Right kidney (tissue), 1 donor: ENCODE results near the gene CLSTN2.

Source experiments
- DNase-seq: peaks from one replicate; pipeline ENCODE4 v3.0.0-alpha.2; 2016

Gene CLSTN2

GRCh38 chr3:140428380-140428779 is 493.4 kb downstream of the CLSTN2 start:
- no peak for DNase-seq

- no peak for DNase-seq
Measured at GRCh38 chr3:140429791-140430190, 494.8 kb downstream of the CLSTN2 start.

GRCh38 chr3:140430494-140430893 is 495.5 kb downstream of the CLSTN2 start:
- no peak for DNase-seq

GRCh38 chr3:140432229-140432669 is 497.3 kb downstream of the CLSTN2 start:
- peak; percentile 12 for DNase-seq

- DNase-seq, result no peak
Measured at GRCh38 chr3:140433431-140433830, 498.4 kb downstream of the CLSTN2 start.

GRCh38 chr3:140434261-140434905 is 499.4 kb downstream of the CLSTN2 start:
- DNase-seq, result no peak

- no peak for DNase-seq
Measured at GRCh38 chr3:140436421-140436820, 501.4 kb downstream of the CLSTN2 start.

GRCh38 chr3:140438736-140439470 is 503.9 kb downstream of the CLSTN2 start:
- DNase-seq, result no peak

- DNase-seq, result no peak
Measured at GRCh38 chr3:140439527-140439926, 504.5 kb downstream of the CLSTN2 start.

GRCh38 chr3:140440446-140440845 is 505.5 kb downstream of the CLSTN2 start:
- DNase-seq, result no peak

GRCh38 chr3:140441006-140441405 is 506.0 kb downstream of the CLSTN2 start:
- DNase-seq, result no peak

- no peak for DNase-seq
Measured at GRCh38 chr3:140442621-140443020, 507.6 kb downstream of the CLSTN2 start.

- DNase-seq, result no peak
Measured at GRCh38 chr3:140443073-140443472, 508.1 kb downstream of the CLSTN2 start.

- DNase-seq, result no peak
Measured at GRCh38 chr3:140443806-140444205, 508.8 kb downstream of the CLSTN2 start.

GRCh38 chr3:140446734-140447133 is 511.7 kb downstream of the CLSTN2 start:
- DNase-seq, result no peak

GRCh38 chr3:140447136-140447535 is 512.2 kb downstream of the CLSTN2 start:
- DNase-seq, result no peak

- DNase-seq, result no peak
Measured at GRCh38 chr3:140448001-140448400, 513.0 kb downstream of the CLSTN2 start.

- DNase-seq, result no peak
Measured at GRCh38 chr3:140449413-140450256, 514.6 kb downstream of the CLSTN2 start.

GRCh38 chr3:140453750-140454149 is 518.8 kb downstream of the CLSTN2 start:
- no peak for DNase-seq

GRCh38 chr3:140455521-140456214 is 520.7 kb downstream of the CLSTN2 start:
- no peak for DNase-seq

- DNase-seq, result no peak
Measured at GRCh38 chr3:140456974-140457373, 522.0 kb downstream of the CLSTN2 start.

GRCh38 chr3:140459462-140459861 is 524.5 kb downstream of the CLSTN2 start:
- no peak for DNase-seq
